ENCODE measurements around the gene ERFL.

The ERFL gene

DNA sequence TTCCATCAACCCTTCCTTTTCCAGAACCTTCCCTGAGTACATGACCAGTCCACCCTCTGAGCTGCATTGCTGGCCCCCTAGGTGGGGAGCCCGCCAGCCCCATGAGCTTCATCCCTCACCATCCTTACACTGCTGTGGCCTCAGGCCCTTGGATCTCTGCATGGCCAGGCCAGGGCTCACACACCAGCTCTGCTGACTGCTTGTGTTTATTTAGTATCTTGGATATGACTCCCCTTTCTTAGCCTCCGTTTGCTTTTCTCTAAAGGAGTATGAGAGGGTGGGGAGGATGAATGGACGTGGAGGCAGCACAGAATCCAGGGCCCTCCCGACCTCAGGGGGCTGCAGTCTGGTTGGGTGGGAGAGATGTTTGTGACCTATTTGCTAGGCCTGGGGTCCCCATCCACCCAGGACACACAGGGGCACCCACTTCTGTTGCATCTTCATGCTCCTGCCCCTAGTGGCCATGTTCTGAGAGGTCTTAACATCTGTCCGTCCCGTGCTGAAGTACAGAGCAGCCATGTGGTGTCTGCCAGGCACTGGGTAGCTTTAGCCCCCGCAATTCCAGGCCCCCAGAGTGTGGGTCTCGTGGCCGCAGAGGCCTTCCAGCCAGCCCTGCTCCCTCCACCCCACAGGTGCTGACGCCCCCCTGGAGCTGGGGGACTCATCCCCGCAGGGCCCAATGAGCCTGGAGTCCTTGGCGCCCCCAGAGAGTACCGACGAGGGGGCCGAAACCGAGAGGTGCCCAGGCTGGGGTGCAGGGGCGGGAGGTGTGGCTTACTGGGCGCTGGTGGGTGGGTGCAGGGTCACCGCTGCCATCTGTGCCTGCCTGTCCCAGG, 32.3 kb downstream of the ERFL start:
- DNase-seq: no peak

DNA sequence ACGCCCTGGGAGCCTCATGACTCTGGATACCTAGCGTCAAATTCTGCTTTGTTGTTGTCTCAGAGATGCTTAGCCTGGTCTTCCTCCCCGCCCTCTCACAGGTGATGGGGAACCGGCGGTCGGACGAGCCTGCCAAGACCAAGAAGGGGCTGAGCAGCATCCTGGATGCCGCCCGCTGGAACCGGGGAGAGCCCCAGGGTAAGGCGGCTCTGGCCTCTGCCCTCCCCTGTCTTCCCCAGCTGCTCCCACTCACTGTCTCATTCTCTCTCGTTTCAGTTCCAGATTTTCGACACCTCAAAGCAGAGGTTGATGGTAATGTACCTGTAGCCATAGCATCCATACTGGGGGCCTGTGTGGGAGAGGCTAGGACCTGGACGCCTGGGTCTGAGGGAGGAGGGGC, 33.9 kb downstream of the ERFL start:
- DNase-seq: no peak

DNA sequence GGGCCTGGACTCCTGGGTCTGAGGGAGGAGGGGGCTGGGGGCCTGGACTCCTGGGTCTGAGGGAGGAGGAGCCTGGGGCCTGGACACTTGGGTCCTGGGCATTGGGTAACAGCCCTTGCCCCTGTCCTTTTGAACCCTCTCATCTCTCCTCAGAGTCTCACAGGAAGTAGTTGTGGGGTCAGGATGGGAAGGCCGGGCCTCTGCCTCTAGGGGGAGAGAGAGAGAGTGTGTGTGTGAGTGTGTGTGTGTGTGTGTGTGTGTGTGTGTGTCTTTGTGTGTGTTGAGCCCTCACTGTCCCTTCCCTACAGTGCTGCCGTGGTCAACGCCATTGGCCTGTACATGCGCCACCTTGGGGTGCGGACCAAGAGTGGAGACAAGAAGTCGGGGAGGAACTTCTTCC, 34.4 kb downstream of the ERFL start:
- DNase-seq: peak; percentile 38

DNA sequence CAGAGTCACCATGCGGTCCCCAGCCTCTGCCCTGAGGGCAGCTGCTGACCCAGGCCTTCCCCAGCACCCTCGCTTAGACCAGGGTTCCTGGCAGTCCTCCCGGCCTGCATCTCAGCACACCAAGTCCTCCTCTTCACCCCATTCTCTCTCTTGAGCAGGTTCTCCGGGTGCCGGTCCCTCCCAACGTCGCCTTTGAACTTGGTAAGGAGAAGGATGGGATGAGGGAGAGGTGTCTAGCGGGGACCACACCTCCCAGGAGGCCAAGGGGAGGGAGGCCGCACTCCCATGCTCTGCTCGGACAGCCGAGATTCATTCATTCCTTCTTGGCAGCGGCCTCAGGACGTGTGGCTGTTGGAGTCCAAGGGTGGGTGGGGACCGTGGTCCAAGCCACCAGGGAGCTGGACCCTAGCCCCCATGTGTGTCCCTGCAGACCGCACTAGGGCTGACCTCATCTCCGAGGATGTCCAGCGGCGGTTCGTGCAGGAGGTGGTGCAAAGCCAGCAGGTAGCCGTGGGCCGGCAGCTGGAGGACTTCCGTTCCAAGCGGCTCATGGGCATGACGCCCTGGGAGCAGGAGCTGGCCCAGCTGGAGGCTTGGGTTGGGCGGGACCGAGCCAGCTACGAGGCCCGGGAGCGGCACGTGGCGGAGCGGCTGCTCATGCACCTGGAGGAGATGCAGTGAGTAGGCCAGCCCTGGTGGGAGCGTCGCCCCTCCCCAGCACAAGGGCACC, 35.9 kb downstream of the ERFL start:
- DNase-seq: no peak

DNA sequence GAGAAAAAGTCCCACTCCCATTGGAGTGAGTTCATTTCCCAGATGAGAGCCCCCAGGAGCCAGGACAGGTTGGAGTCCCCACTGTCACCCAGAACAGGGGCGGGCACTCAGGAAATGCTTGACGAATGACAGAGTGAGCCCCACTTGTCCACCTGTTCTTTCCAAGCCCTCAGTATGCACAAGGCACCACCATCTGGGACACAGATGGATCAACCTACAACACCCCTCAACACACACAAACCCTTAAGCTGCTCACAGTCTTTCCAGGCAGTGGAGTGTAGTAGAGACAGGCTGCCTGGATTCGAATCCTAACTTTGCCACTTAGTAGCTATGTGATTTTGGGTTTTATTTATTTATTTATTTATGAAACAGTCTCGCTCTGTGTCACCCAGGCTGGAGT, 37.3 kb downstream of the ERFL start:
- no peak for DNase-seq

DNA sequence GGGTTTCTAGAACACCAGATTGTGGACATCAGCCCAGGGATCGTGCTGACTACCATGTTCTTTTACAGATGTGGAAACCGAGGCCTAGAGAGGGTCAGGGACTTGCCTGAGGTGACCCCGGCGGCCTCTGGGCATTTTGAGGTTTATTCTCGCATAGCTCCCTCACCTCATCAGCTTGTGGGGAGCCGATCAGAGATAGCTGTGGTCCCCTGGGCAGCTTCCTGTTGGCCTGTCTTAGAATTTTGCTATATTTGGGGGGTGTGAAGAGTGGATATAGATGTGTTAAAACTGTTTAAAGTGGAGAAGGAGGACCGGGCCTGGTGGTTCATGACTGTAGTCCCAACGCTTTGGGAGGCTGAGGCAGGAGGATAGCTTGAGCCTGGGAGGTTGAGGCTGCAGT, 38.4 kb downstream of the ERFL start:
- no peak for DNase-seq

DNA sequence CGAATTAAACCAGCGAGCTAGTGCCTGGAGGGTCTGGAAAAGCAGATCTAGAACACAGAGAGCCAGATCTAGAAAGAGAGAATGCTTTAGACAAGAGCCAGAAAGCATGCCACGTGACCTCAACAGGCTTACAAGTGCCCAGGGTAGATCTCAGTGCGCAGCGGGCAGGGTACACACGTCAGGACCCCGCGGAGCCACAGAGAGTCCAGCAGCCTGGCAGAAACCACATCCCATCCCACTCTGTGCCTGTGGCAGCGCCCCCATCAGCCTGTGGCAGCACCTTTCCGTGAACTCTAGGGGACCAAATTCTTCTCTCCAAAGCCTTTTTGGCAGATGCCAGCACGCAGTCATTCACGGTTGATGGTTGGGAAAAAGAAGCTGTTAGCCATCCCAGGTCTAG, 39.3 kb downstream of the ERFL start:
- no peak for DNase-seq

DNA sequence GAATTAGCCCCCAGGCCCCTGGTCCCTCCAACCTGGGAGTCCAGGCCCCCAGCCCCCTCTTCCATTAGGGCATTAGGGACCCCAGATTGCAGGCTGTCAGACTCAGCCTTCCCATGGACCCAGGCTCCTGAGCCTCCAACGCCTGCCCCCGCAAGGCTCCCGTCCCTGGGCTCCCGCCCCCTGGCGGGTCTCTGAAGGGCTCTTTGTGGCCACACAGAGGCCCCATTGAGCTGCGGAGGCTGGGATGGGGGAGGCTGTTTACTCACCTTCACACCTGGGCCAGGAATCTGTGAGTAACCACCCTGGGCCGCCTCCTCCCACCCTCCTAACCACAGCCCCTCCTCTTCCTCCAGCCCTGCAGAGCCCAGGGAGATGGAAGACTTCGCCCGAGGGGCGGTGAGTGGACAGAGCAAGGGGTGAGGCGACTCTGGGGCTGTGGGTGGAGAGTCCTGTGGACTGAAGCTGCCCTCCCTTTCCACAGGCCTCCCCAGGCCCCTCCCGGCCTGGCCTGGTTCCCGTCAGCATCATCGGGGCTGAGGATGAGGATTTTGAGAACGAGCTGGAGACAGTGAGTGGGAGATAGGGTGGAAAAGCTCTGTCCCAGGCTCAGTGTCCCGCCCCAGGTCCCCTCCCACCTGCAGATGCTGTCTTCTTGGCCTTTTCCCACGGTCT, 40.4 kb downstream of the ERFL start:
- peak; percentile 83 for DNase-seq

DNA sequence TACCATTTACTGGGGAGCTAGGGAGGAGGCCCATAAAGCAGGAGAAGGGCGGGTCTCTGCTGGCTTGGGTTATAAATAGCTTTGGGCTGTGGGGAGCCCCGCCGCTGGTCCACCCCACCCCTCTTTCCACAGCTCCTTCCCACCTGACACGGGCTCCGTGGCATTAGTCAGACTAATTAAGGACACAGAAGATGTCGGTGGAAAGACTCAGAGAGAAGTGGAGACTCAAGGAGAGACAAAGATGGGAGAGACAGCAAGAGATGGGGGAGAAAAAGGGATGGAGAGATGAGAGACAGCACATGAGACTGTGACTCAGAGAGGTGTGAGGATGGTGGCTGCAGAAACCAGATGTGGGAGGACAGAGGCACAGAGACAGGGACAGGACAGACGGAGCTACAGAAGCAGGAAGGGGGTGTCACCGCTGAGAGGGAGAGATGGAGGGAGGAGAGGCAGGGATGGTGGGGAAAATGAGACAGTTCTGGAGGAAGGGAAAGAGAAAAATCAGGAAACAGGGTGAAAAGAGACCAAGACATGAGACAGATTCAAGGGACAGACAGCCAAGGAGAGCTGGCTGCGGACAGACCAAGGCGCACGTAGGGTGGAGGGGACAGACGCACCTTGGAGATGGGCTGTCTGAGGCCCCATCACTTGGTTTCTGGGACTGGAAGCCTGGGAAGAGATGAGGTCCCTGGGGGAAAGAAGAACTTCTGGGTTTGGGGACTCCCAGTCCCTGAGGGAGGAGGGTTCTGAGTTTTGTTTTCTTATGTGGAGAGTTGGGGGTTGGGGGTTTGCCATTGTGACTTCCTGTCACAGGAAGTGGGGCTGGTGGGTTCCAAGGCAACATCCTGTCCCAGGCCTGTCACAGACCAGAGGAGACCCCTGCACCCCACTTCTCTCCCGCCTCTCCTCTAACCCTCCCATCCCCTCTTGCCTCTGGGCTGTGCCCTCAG, 41.2 kb downstream of the ERFL start:
- DNase-seq: peak; percentile 72

DNA sequence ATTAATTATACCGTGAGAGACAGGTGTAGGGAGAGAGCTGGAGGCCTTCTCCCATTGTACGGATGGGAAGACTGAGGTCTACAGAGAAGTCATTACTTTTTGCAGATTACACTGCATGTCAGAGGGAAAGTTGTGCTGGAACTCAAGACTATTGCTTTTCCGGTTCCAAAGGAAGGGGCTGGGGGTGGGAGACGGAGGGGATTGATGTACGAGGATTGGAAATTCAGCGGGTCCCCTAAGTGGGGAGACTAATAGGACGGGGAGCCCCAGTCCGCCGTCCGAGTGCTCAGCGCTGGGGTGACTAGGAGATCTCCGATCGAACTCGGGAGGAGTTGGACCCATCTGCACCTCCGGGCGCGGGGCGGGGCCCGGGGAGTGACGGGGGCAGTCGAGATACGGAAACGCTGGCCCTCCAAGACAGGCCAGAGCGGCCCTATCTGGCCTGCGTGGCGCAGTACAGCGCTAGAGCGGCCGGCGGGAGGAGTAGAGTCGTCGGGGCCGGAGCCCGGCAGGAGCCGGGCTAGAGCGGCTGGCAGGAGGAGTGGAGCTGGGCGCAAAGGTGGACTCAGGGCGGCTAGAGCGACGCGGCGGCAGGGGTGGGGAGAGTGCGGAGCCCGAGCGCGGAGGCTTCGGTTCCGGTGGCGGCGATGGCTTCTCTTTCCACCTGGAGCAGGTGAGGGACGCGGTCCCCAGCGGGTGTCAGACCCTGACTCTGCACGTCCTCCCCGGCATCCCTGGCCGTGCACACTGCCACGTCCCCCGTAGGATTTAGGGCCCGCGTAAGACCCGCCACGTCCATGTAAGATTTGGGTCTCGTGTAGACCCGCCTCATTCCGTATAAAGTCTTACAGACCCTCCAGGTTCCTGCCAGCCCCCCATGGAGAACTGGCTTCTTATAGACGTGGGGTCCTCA, 44.2 kb downstream of the ERFL start:
- peak; percentile 96 for DNase-seq

DNA sequence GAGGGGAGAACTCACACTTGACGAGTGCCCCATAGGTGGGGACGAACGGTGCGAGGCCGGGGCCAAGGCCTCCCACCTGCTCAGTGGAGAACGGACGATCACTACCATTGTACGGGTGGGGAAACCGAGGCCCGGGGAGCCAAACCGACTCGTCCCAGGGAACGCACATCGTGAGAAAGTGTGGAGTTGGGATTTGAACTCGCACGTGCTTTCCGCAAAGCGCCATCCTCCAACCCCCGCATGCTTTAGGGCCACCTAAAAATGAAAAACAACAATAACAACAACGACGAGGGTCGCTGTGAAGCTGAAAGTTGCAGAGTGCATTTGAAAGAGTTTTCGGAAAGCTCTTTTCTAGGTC, 44.8 kb downstream of the ERFL start:
- DNase-seq: no peak

DNA sequence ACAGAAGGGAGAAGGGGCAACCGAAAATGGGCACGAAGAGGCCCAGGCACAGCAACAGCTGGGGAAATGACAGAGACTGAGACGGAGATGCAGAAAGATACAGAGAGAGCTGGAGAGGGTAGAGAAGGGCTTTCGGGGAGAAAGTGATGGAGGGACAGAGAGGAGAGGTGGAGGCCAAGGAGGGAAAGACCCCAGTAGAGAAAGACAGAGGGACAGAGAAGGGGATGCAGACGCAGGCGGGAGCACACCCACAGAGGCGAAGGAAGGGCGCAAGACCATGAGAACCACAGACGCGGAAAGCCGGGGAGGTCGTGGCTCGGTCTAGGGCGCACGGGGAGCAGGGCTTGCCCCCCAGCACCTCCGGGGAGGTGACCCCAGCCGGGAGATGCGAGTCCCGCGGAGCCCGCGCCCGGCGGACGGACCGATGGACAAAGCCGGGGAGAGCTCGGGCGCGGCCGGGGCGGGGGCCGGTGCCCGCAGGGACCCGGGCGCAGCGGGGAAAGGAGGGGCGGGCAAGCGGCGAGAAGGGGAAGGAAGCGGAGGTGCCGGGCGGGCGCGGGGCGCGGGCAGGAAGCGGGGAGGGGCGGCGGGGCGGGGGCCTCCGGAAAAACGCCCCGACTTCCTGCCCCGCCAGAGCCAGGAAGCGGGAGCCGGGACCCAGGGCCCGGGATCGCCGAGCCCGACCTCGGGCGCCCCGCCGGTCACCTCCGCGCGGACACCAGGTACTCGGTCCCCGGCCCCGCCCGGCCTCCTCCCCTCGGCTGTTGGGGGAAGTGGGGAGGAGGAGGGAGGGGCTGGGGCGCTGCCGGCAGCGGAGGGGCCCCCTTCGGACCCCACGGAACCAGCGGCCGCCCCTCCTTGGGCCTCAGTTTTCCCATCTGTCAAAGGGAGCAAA, 45.4 kb downstream of the ERFL start, which contains the start of gene ARHGEF1:
TSS of gene ARHGEF1 (plus strand) at position 617 of the 895 bp plus-strand sequence. CDS start 4,899 bp downstream, outside the sequence.
- peak; percentile 65 for DNase-seq

DNA sequence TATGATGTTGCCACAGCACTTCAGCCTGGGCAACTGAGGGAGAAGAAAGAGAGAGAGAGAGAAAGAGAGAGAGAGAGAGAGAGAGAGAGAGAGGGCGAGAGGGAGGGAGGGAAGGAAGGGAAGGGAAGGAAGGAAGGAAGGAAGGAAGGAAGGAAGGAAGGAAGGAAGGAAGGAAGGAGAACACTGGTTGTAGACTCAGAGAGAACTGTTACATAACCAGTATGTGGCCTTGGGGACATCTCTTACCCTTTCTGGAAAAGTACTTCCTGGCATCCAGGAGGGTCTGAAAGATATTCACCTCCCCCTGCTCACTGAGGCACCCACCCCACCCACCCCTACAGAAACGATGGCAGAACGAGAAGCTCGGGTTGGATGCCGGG, 47.9 kb downstream of the ERFL start:
- no peak for DNase-seq

DNA sequence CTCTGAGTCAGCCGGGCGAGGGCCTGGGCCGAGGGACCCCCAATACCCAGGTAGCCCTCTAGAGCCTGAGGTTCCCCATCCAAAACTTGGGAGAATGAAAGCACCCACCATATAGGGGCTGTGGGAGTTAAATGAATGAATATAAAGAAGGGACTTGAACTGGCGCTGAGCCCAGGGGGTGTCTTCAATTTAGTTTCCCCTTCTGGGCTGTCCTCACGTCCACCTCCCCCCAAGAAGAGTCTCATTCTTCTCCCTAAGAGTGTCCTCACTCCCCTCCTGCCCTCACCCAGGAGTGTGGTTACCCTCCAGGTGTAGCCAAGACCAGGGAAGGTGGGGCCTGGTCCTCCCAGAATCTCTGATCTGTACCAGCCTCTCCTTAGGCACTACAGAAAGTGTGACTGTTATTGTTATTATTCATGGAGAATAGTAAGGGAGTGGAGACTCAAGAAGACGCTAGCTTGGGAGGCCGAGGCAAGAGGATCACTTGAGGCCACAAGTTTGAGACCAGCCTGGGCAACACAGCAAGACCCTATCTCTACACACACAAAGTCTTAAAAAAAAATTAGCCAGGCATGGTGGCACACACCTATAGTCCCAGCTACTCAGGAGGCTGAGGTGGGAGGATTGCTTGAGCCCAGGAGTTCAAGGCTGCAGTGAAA, 48.5 kb downstream of the ERFL start:
- no peak for DNase-seq

DNA sequence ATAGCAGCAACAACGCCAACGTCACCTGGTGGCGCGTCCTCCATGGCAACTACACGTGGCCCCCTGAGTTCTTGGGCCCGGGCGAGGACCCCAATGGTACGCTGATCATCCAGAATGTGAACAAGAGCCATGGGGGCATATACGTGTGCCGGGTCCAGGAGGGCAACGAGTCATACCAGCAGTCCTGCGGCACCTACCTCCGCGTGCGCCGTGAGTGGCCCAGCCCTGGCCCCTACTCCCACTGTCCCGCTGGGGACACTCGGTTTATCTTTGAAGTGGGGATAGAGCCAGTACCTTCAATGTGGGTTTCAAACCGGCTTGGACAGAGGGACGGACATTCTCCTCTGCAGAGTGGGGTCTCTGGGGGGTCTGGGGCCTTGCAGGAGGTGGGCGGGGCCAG, 49.2 kb downstream of the ERFL start:
- no peak for DNase-seq

DNA sequence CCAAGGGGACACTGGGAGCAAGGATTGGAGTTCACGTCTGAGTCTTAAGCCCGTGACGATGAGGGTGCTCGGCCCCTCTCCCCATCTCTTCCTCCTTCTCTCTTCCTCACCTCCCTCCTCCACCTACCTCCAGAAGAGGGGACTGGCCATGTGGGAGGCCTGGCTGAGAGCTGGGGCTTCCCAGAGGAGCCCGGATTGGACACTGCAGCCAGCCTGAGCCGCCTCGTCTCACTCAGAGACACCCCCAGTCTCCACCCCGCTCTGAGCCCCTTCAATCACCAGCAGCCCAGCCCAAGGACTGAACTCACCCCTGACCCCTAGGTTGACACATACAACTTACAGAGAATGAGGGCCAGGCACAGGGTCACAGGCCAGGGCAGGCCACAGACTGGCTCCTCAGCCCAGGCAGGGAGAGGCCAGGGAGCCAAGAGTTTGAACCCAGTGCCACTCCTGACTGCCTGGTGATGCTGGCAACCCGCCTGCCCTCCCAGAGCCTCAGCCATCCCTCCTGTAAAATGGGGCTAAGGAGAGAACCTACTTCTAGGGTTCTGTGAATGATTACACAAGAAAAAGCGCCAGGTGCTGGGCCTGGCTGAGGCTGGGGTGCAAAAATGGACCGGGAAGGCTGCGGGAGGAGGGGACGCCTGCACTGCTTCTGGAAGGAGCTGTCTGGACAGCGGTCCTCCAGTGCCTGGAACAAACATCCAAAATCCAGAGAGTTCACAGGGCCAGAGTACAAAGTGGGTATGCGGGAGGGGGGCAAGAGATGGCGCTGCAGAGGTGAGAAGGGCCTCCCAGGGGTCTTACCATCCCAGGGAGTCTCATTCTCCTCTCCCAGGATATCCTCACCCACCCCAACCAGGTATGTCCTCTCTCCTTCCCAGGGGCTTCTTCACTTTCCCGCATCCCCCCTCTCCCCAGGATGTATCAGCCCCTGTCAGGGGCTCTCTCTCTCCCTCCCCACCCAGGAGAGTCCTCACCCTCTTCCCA, 50.0 kb downstream of the ERFL start:
- DNase-seq: no peak

DNA sequence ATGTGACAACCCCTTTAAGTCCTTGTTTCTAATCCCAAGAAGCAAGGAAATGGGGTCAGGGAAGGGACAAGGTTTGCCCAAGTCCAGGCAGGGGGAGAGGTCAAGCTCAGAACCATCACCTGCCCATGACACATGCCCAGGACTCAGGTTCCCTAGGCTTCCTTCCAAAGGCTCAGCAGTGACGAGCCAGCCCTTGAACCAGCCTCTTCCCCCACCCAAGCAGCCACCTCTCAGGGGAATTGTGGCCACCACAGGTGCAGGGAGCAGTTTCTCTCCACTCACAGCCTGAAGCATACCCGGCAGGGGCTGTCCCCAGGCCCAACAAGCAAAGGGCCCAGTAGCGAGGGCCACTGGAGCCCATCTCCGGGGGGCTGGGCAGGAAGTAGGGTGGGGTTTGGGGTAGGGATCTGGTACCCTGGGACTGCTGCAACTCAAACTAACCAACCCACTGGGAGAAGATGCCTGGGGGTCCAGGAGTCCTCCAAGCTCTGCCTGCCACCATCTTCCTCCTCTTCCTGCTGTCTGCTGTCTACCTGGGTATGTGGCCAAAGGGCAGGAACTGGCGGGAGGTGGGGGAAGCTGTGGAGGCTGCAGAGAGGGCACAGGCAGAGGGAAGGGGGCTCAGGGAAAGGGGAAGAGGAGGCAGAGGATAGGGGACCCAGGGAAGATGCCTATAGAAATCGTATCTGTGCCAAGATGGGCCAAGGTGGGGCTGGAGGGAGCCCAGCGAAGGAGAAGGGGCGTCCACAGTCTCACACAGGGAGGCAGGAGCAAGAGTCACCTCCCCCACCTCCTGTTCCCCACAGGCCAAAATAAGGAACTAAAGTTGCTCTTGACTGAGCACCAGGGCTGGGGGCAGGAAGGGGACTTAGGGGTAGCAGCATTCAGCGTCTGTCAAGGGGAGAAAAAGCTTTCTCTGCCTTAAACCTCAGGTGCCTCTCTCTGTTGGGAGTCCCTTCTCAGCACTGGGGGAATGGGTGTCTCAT, 51.1 kb downstream of the ERFL start, which contains the start of gene CD79A:
TSS of gene CD79A (plus strand) at position 433 of the 986 bp plus-strand sequence. CDS start at position 459, 26 bp downstream.
- DNase-seq: no peak

All from activated CD4-positive, alpha-beta T cell treated with anti-CD3 and anti-CD28 coated beads, Interleukin-2, Interleukin-6, amounts not matched to agents 100 ng/mL and 50 ng/mL, durations not matched to agents 16 hours and 8 hours (primary cell).